Osteoblast (primary cell): ENCODE data around the gene CDH4. TPM values are rescaled to one million over a fixed set of nuclear protein-coding genes. Genes with fewer than 3 reads are reported as not detected.

Experiments
- DNase-seq: peaks from one replicate; pipeline ENCODE4 v3.0.0; 2011; ENCODE audit warnings: low spot score, mixed read lengths; ENCODE audit not compliant: insufficient read length; ENCODE audit errors: missing footprints
- H2AFZ ChIP-seq: 2 replicates; pipeline ENCODE4 v1.6.0; 2011; ENCODE audit warnings: mild to moderate bottlenecking, low read length
- H3K27ac ChIP-seq: 2 replicates; pipeline ENCODE4 v1.5.1; 2011; ENCODE audit warnings: mild to moderate bottlenecking, low read depth, low read length, moderate library complexity
- H3K27me3 ChIP-seq: 2 replicates; pipeline ENCODE4 v1.6.0; 2012; ENCODE audit warnings: mild to moderate bottlenecking, control low read depth, inconsistent platforms, low read length, moderate library complexity; ENCODE audit not compliant: insufficient read depth
- H3K36me3 ChIP-seq: 2 replicates; pipeline ENCODE4 v1.5.1; 2011; ENCODE audit warnings: mild to moderate bottlenecking, low read length, control low read depth, moderate library complexity; ENCODE audit not compliant: insufficient read depth
- H3K4me1 ChIP-seq: 2 replicates; pipeline ENCODE4 v1.5.1; 2011; ENCODE audit warnings: mild to moderate bottlenecking, low read length, control low read depth, moderate library complexity; ENCODE audit not compliant: insufficient read depth
- H3K4me2 ChIP-seq: 2 replicates; pipeline ENCODE4 v1.6.0; 2011; ENCODE audit warnings: mild to moderate bottlenecking, low read length; ENCODE audit not compliant: insufficient read depth
- H3K4me3 ChIP-seq: fragments of 200-600 bp; sonication (generic); 3 replicates; pipeline ENCODE4 v1.5.1; 2012; ENCODE audit warnings: mild to moderate bottlenecking, low read length, inconsistent platforms; ENCODE audit not compliant: insufficient read depth
- H3K79me2 ChIP-seq: 2 replicates; pipeline ENCODE4 v1.6.0; 2012; ENCODE audit warnings: mild to moderate bottlenecking, low read length, control low read depth, inconsistent platforms; ENCODE audit not compliant: insufficient read depth
- H3K9me3 ChIP-seq: 2 replicates; pipeline ENCODE4 v1.5.1; 2011; ENCODE audit warnings: low read depth, low read length, control low read depth
- H4K20me1 ChIP-seq: 2 replicates; pipeline ENCODE4 v1.6.0; 2012; ENCODE audit warnings: mild to moderate bottlenecking, low read length, control low read depth; ENCODE audit not compliant: insufficient read depth
- total RNA-seq: library from RNA; depleted of rRNA; stranded (reverse); fragments of >200 nt; gene quantifications from 2 replicates; pipeline ENCODE4 v1.2.3, GENCODE V29; 2012
- TF ChIP-seq, protein P1 (sequence below): IDR thresholded peaks from 2 replicates; pipeline ENCODE4 v1.5.1; 2011; ENCODE audit warnings: mild to moderate bottlenecking, low read depth, low read length, moderate library complexity; ENCODE audit errors: extremely low read depth

The CDH4 gene
- total RNA-seq, 1 donor: 1.1 TPM

DNA sequence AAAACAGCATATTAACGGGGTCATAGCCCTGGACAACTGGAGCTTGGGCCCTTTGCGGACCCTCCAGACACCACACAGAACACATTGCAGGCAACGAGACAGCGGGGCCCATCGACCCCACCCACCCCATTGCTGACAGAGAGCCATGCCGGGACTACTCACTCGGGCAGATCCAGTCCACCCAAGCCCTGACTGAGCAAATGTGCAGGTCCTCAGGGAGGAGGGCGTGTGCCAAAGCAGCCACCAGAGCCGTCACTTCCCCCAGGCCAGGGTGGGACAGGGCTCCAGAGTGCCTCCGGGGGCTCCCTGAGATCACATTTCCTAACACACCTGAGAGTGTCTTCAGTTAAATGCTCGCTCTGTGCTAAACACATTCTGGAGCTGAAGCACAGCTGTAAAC is 114.9 kb downstream of the CDH4 start:
- no peaks in the 10 kb centered on the region for H3K27me3 ChIP-seq
- H3K4me1 ChIP-seq: no peaks in the 10 kb centered on the region
- H3K4me3 ChIP-seq: no peak overlapping the region
- no peaks in the 10 kb centered on the region for H3K79me2 ChIP-seq
- TF ChIP-seq, protein P1, sequence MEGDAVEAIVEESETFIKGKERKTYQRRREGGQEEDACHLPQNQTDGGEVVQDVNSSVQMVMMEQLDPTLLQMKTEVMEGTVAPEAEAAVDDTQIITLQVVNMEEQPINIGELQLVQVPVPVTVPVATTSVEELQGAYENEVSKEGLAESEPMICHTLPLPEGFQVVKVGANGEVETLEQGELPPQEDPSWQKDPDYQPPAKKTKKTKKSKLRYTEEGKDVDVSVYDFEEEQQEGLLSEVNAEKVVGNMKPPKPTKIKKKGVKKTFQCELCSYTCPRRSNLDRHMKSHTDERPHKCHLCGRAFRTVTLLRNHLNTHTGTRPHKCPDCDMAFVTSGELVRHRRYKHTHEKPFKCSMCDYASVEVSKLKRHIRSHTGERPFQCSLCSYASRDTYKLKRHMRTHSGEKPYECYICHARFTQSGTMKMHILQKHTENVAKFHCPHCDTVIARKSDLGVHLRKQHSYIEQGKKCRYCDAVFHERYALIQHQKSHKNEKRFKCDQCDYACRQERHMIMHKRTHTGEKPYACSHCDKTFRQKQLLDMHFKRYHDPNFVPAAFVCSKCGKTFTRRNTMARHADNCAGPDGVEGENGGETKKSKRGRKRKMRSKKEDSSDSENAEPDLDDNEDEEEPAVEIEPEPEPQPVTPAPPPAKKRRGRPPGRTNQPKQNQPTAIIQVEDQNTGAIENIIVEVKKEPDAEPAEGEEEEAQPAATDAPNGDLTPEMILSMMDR: no peak
- H4K20me1 ChIP-seq: no peaks in the 10 kb centered on the region
- H3K4me2 ChIP-seq: no peak overlapping the region
- H3K27ac ChIP-seq: no peak overlapping the region
- no peak for DNase-seq
- H3K36me3 ChIP-seq: no peaks in the 10 kb centered on the region
- H2AFZ ChIP-seq: no peak overlapping the region
- H3K9me3 ChIP-seq: no peaks in the 10 kb centered on the region

DNA sequence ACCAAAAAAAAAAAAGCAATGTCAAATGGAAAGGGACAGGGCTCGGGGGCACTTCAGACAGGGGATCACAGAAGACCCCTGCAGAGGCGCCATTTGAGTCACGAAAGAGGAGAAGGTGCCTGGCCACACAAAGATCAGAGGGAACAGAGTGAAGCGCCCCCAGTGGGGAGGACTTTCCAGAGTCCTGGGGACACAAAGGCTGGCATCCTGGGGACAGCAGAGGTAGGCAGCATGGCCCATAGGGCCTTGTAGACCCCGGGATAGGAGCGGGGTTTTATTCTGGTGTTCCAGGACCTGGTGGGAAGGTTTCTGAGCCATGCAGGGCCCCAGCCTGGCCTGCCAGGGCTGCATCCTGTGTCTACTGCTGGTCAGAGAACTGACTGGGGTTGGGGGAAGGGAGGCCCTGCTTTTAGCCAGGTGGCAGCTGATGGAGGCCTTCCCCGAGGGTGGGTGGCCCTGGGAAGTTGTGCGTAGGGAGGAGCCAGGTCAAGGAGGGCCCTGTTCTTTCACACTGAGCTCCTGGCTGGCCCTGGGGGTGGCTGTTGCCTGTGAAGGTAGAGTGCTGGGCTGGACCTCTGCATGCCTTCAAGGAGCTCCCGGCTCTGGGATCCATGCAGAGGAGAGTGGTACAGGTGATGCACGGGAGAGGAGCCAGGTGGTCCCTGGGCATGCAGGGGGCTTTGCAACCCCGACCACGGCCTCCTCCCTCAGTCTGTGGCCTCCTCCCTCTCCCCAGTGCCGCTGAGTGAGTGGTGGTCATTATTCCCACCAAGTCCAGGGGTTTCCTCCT is 117.9 kb downstream of the CDH4 start:
- Histone ChIP-seq H3K4me3 (no peak overlapping the region), H3K4me2 (no peak overlapping the region), H3K9me3 (no peaks in the 10 kb centered on the region), H3K36me3 (no peaks in the 10 kb centered on the region), H2AFZ (no peak overlapping the region), H4K20me1 (no peaks in the 10 kb centered on the region), H3K27me3 (no peaks in the 10 kb centered on the region), H3K79me2 (no peaks in the 10 kb centered on the region), H3K4me1 (no peaks in the 10 kb centered on the region), H3K27ac (no peak overlapping the region)
- TF ChIP-seq, protein P1: no peak
- DNase-seq: peak; percentile 4

DNA sequence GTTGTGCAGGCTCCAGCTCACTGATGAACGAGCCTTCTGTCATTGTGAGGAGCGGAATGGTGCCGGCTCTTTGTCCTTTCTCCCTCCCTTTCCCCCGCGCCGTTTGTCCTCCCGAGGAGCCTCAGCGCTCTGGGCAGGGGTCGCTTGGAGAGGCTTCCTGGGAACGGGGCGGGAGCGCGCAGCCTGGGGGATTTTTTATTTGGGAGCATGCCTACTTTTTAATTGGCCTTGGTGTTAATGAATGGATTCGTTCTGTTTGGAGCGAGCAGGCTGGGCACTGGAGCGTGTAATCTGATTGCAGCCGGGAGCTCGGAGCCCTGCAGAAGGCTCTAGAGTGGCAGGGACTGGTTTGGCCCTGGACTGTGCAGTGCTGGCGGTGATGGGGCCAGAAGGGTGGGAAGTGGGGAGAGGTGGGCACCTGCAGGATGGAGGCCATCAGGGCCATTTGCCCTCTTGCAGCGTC is 118.8 kb downstream of the CDH4 start:
- H3K9me3 ChIP-seq: no peaks in the 10 kb centered on the region
- H3K4me1 ChIP-seq: no peaks in the 10 kb centered on the region
- peak; percentile 23 for DNase-seq
- H3K27ac ChIP-seq: no peak overlapping the region
- no peak overlapping the region for H3K4me3 ChIP-seq
- no peaks in the 10 kb centered on the region for H3K36me3 ChIP-seq
- H3K4me2 ChIP-seq: no peak overlapping the region
- H3K79me2 ChIP-seq: no peaks in the 10 kb centered on the region
- no peaks in the 10 kb centered on the region for H3K27me3 ChIP-seq
- TF ChIP-seq, protein P1: no peak
- no peak overlapping the region for H2AFZ ChIP-seq
- H4K20me1 ChIP-seq: no peaks in the 10 kb centered on the region

GRCh38 chr20:61371501-61372136 is 119.6 kb downstream of the CDH4 start:
- Histone ChIP-seq H3K79me2 (no peaks in the 10 kb centered on the region), H2AFZ (no peak overlapping the region), H3K36me3 (no peaks in the 10 kb centered on the region), H3K27me3 (no peaks in the 10 kb centered on the region), H3K4me1 (no peaks in the 10 kb centered on the region), H3K27ac (no peak overlapping the region), H3K4me2 (no peak overlapping the region), H3K4me3 (no peak overlapping the region), H3K9me3 (no peaks in the 10 kb centered on the region), H4K20me1 (no peaks in the 10 kb centered on the region)
- TF ChIP-seq, protein P1: no peak
- DNase-seq: peak; percentile 39
